OCI-LY7 (cell line): ENCODE results near the gene STKLD1. TPM values are rescaled to one million over a fixed set of nuclear protein-coding genes. Genes with fewer than 3 reads are reported as not detected.
"Not testable (repeated sequence)": the region's sequence is repeated elsewhere in the genome, so short reads cannot be mapped to it uniquely, and the experiment has no call there.

ENCODE experiments used
- BruUV-seq: library from RNA; stranded (reverse); fragments of 400-500 nt; replicated peaks from 2 replicates; lab custom pipeline; 2021; lab: Mats Ljungman, UMichigan
- CTCF ChIA-PET: fragments of 300-600 bp; sonication (Branson Sonifier 250); formaldehyde crosslinking; loops from one replicate; lab custom pipeline; 2022; ENCODE audit warnings: antibody characterized with exemption; ENCODE audit not compliant: unreplicated experiment; lab: Charles Lee
- POLR2A ChIA-PET: fragments of 300-600 bp; sonication (Branson Sonifier 250); formaldehyde crosslinking; loops from one replicate; lab custom pipeline; 2022; ENCODE audit warnings: antibody characterized with exemption; lab: Charles Lee
- DNase-seq: peaks from one replicate; pipeline ENCODE4 v3.0.0-alpha.2; 2015; ENCODE audit warnings: low spot score
- H2AFZ ChIP-seq: fragments of 200-600 bp; sonication (generic), shearing (Covaris generic); 2 replicates; pipeline ENCODE4 v1.6.1; 2014; ENCODE audit warnings: mild to moderate bottlenecking, antibody characterized with exemption, low read length, moderate library complexity
- H3K27ac ChIP-seq: fragments of 200-600 bp; sonication (generic); 2 replicates; pipeline ENCODE4 v1.5.1; 2014; ENCODE audit warnings: mixed run types, low read depth, mild to moderate bottlenecking, moderate library complexity, low read length, inconsistent platforms; ENCODE audit not compliant: poor library complexity, severe bottlenecking
- H3K36me3 ChIP-seq: fragments of 200-600 bp; sonication (generic); 2 replicates; pipeline ENCODE4 v1.6.1; 2014; ENCODE audit warnings: mild to moderate bottlenecking, antibody characterized with exemption, low read length, moderate library complexity, mixed read lengths; ENCODE audit not compliant: insufficient read depth
- H3K4me1 ChIP-seq: fragments of 200-600 bp; sonication (generic); 2 replicates; pipeline ENCODE4 v1.5.1; 2014; ENCODE audit warnings: mild to moderate bottlenecking, low read length; ENCODE audit not compliant: insufficient read depth, poor library complexity, severe bottlenecking
- H3K4me2 ChIP-seq: fragments of 200-600 bp; sonication (generic); 2 replicates; pipeline ENCODE4 v1.6.1; 2014; ENCODE audit warnings: mild to moderate bottlenecking, low read length
- H3K4me3 ChIP-seq: fragments of 200-600 bp; sonication (generic); 2 replicates; pipeline ENCODE4 v1.5.1; 2014; ENCODE audit warnings: mild to moderate bottlenecking, low read depth, low read length; ENCODE audit not compliant: poor library complexity, severe bottlenecking
- H3K79me2 ChIP-seq: fragments of 200-600 bp; sonication (generic); 2 replicates; pipeline ENCODE4 v1.6.1; 2016; ENCODE audit warnings: low read depth, mild to moderate bottlenecking, low read length, moderate library complexity, mixed read lengths; ENCODE audit not compliant: insufficient read depth
- H3K9me2 ChIP-seq: fragments of 200-600 bp; sonication (generic); 2 replicates; pipeline ENCODE4 v1.6.1; 2016; ENCODE audit warnings: mild to moderate bottlenecking, low read length, mixed read lengths; ENCODE audit not compliant: insufficient read depth
- H3K9me3 ChIP-seq: fragments of 200-600 bp; sonication (generic); 2 replicates; pipeline ENCODE4 v1.6.1; 2014; ENCODE audit warnings: mild to moderate bottlenecking, mixed run types, low read length, mixed read lengths
- H4K20me1 ChIP-seq: fragments of 200-600 bp; sonication (generic); 2 replicates; pipeline ENCODE4 v1.6.1; 2014; ENCODE audit warnings: mild to moderate bottlenecking, antibody characterized with exemption, low read length, moderate library complexity, mixed read lengths; ENCODE audit not compliant: insufficient read depth
- CTCF ChIP-seq: fragments of 200-600 bp; sonication (generic); conservative IDR thresholded peaks from 2 replicates; pipeline ENCODE4 v1.5.1; 2014; ENCODE audit warnings: mild to moderate bottlenecking, antibody characterized with exemption, low read length, moderate library complexity, mixed read lengths
- EZH2phosphoT487 ChIP-seq: fragments of 200-600 bp; sonication (generic); IDR thresholded peaks from 2 replicates; pipeline ENCODE4 v1.6.1; 2018; ENCODE audit warnings: low read depth, borderline replicate concordance, mild to moderate bottlenecking, mixed run types, antibody characterized with exemption, low read length, moderate library complexity, mixed read lengths
- intact Hi-C: fragments of 100-400 bp; cut with micrococcal nuclease; formaldehyde crosslinking; loops from one replicate; pipeline ENCODE4 v1.10.0; 2022; ENCODE audit not compliant: unreplicated experiment
- total RNA-seq, 2 experiments: library from RNA; depleted of rRNA in 1 of 2; stranded (reverse); fragments of >200 nt in 1 of 2; shearing (Covaris generic) in 1 of 2; gene quantifications; 2 replicates each; pipeline ENCODE4 v1.2.3, GENCODE V29; 2014 to 2022

The STKLD1 gene
- total RNA-seq, 2 experiments from 2014 or later: 1.4 to 1.7 TPM

GRCh38 chr9:133329306-133330156 lies 46.6 kb upstream of the STKLD1 start:
- peaks cover 55% of the 10 kb centered on the region for H3K36me3 ChIP-seq
- TSS peak; percentile 36 for BruUV-seq
- H3K9me3 ChIP-seq, H3K4me2 ChIP-seq, DNase-seq, H4K20me1 ChIP-seq, H3K9me2 ChIP-seq, H3K4me1 ChIP-seq, H3K27ac ChIP-seq, H3K4me3 ChIP-seq, H2AFZ ChIP-seq, H3K79me2 ChIP-seq, CTCF ChIA-PET: not testable (repeated sequence)
- POLR2A ChIA-PET: interaction anchor here (0.7 kb wide), 1 partner anchor 957 kb away, joined by 3 read pairs; no protein-coding TSS in a partner anchor
- TF ChIP-seq CTCF: peak; percentile 65
- intact Hi-C loops: loop anchor here (5.0 kb wide), 1 partner anchor 142 kb away; no protein-coding TSS in a partner anchor

- H3K36me3 ChIP-seq: peaks cover 63% of the 10 kb centered on the region
- H4K20me1 ChIP-seq: peaks cover 11% of the 10 kb centered on the region; the same call in 1 of the 2 replicates
- intact Hi-C loops: no loop called here
- no TSS peak for BruUV-seq
- ChIA-PET CTCF (no interaction called here), POLR2A (no interaction called here)
- no peak overlapping the region for H2AFZ ChIP-seq
- no peak overlapping the region for H3K4me3 ChIP-seq
- no peak for TF ChIP-seq CTCF
- TF ChIP-seq EZH2phosphoT487: no peak
- H3K27ac ChIP-seq: no peak overlapping the region
- peaks cover 15% of the 10 kb centered on the region for H3K4me1 ChIP-seq
- no peaks in the 10 kb centered on the region for H3K9me2 ChIP-seq
- no peaks in the 10 kb centered on the region for H3K9me3 ChIP-seq
- no peak overlapping the region for H3K4me2 ChIP-seq
- peaks cover 17% of the 10 kb centered on the region for H3K79me2 ChIP-seq
- no peak for DNase-seq
Measured at GRCh38 chr9:133331221-133331620, 44.9 kb upstream of the STKLD1 start.
